Measurements from ENCODE around the gene LRP1B. TPM values are rescaled to one million over a fixed set of nuclear protein-coding genes. Genes with fewer than 3 reads are reported as not detected.

LRP1B gene
- total RNA-seq, 8 experiments from 2014 or later, result 0.04 to 31.2 (median 11.5) TPM

- ATAC-seq (replicated peaks in 6 of 8), result no peak
Observed at GRCh38 chr2:141967503-141967902, 163.3 kb downstream of the LRP1B start.

GRCh38 chr2:141959941-141960340 is 170.9 kb downstream of the LRP1B start:
- 0 to 67% (median 0%) methylated on average over 1 of the region's 1 CpG; no CpG with 5 or more reads in 1 of the 10 experiments for WGBS, 10 experiments
- no peak overlapping the region for H3K4me3 ChIP-seq
- in situ Hi-C loops (cut with MboI; ENCODE audit: low pct_unique_long_range_greater_than_20kb in 2 of 9, low sequenced_read_pairs in 9 of 9, unreplicated experiment in 9 of 9), result no loop called here

More at GRCh38 chr2:141967503-141967902, 163.3 kb downstream of the LRP1B start:
- Histone ChIP-seq H3K27ac (no peak overlapping the region), H3K4me1 (replicated peaks in 1 of 2) (peaks cover 0 to 3% of the 10 kb centered on the region in 2 donors), H3K4me3 (no peak overlapping the region)
- in situ Hi-C loops (cut with MboI; ENCODE audit: low pct_unique_long_range_greater_than_20kb in 2 of 9, low sequenced_read_pairs in 9 of 9, unreplicated experiment in 9 of 9), result no loop called here
- 0 to 67% (median 38%) methylated on average over 1 of the region's 1 CpG; no CpG with 5 or more reads in 1 of the 10 experiments for WGBS, 10 experiments

GRCh38 chr2:141959016-141959415 is 171.8 kb downstream of the LRP1B start:
- no peak for ATAC-seq (replicated peaks in 6 of 8)
- Histone ChIP-seq H3K4me1 (replicated peaks in 1 of 2) (no peaks in the 10 kb centered on the region), H3K4me3 (no peak overlapping the region), H3K27ac (no peak overlapping the region)
- in situ Hi-C loops (cut with MboI; ENCODE audit: low pct_unique_long_range_greater_than_20kb in 2 of 9, low sequenced_read_pairs in 9 of 9, unreplicated experiment in 9 of 9), result no loop called here

More at GRCh38 chr2:141959941-141960340, 170.9 kb downstream of the LRP1B start:
- Histone ChIP-seq H3K27ac (no peak overlapping the region), H3K4me1 (replicated peaks in 1 of 2) (no peaks in the 10 kb centered on the region)
- ATAC-seq (replicated peaks in 6 of 8), result no peak

- no peaks in the 10 kb centered on the region for H3K4me1 ChIP-seq (replicated peaks in 1 of 2)
- peak in 2 of 8 experiments; percentile 45 to 53 for ATAC-seq (replicated peaks in 6 of 8)
- H3K27ac ChIP-seq, result no peak overlapping the region
- H3K4me3 ChIP-seq, result no peak overlapping the region
- 14 to 100% (median 83%) methylated on average over 1 of the region's 1 CpG; no CpG with 5 or more reads in 3 of the 10 experiments for WGBS, 10 experiments
- in situ Hi-C loops (cut with MboI; ENCODE audit: low pct_unique_long_range_greater_than_20kb in 2 of 9, low sequenced_read_pairs in 9 of 9, unreplicated experiment in 9 of 9), result no loop called here
Observed at GRCh38 chr2:141957827-141958450, 172.9 kb downstream of the LRP1B start.

- no peak overlapping the region for H3K27ac ChIP-seq
- ATAC-seq (replicated peaks in 6 of 8), result no peak
- 14 to 100% (median 63%) methylated on average over 1 to 3 of the region's 5 CpGs; no CpG with 5 or more reads in 4 of the 10 experiments for WGBS, 10 experiments
- no peaks in the 10 kb centered on the region for H3K4me1 ChIP-seq (replicated peaks in 1 of 2)
- H3K4me3 ChIP-seq, result no peak overlapping the region
- in situ Hi-C loops (cut with MboI; ENCODE audit: low pct_unique_long_range_greater_than_20kb in 2 of 9, low sequenced_read_pairs in 9 of 9, unreplicated experiment in 9 of 9), result no loop called here
Observed at GRCh38 chr2:141957321-141957720, 173.5 kb downstream of the LRP1B start.

- H3K4me1 ChIP-seq (replicated peaks in 1 of 2), result peaks cover 2 to 10% of the 10 kb centered on the region in 2 donors
- H3K4me3 ChIP-seq, result no peak overlapping the region
- in situ Hi-C loops (cut with MboI; ENCODE audit: low pct_unique_long_range_greater_than_20kb in 2 of 9, low sequenced_read_pairs in 9 of 9, unreplicated experiment in 9 of 9), result no loop called here
- peak in 2 of 8 experiments; percentile 36 to 51 for ATAC-seq (replicated peaks in 6 of 8)
- WGBS, 10 experiments, result 47 to 100% (median 93%) methylated on average over 1 to 6 of the region's 6 CpGs
- no peak overlapping the region for H3K27ac ChIP-seq
Observed at GRCh38 chr2:141947396-141948114, 183.3 kb downstream of the LRP1B start.

- in situ Hi-C loops (cut with MboI; ENCODE audit: low pct_unique_long_range_greater_than_20kb in 2 of 9, low sequenced_read_pairs in 9 of 9, unreplicated experiment in 9 of 9), result no loop called here
- no peak for ATAC-seq (replicated peaks in 6 of 8)
- WGBS, 10 experiments, result 0 to 80% (median 53%) methylated on average over 1 to 3 of the region's 3 CpGs; no CpG with 5 or more reads in 4 of the 10 experiments
- Histone ChIP-seq H3K27ac (no peak overlapping the region), H3K4me1 (replicated peaks in 1 of 2) (peaks cover 8 to 20% of the 10 kb centered on the region in 2 donors), H3K4me3 (no peak overlapping the region)
Observed at GRCh38 chr2:141946016-141946415, 184.8 kb downstream of the LRP1B start.

GRCh38 chr2:141943918-141944317 is 186.9 kb downstream of the LRP1B start:
- in situ Hi-C loops (cut with MboI; ENCODE audit: low pct_unique_long_range_greater_than_20kb in 2 of 9, low sequenced_read_pairs in 9 of 9, unreplicated experiment in 9 of 9), result no loop called here
- Histone ChIP-seq H3K4me1 (replicated peaks in 1 of 2) (peaks cover 9 to 22% of the 10 kb centered on the region in 2 donors), H3K4me3 (no peak overlapping the region), H3K27ac (no peak overlapping the region)
- 37 to 87% (median 62%) methylated on average over 2 to 7 of the region's 7 CpGs; no CpG with 5 or more reads in 2 of the 10 experiments for WGBS, 10 experiments
- peak in 5 of 8 experiments; percentile 56 to 91 (median 88) for ATAC-seq (replicated peaks in 6 of 8)

GRCh38 chr2:141942006-141942789 is 188.6 kb downstream of the LRP1B start:
- H3K4me1 ChIP-seq (replicated peaks in 1 of 2), result peaks cover 9 to 22% of the 10 kb centered on the region in 2 donors
- WGBS, 10 experiments, result 34 to 77% (median 71%) methylated on average over 1 to 5 of the region's 5 CpGs; no CpG with 5 or more reads in 2 of the 10 experiments
- no peak for ATAC-seq (replicated peaks in 6 of 8)
- no peak overlapping the region for H3K27ac ChIP-seq
- no peak overlapping the region for H3K4me3 ChIP-seq
- in situ Hi-C loops (cut with MboI; ENCODE audit: low pct_unique_long_range_greater_than_20kb in 2 of 9, low sequenced_read_pairs in 9 of 9, unreplicated experiment in 9 of 9), result no loop called here

GRCh38 chr2:141941210-141941714 is 189.6 kb downstream of the LRP1B start:
- in situ Hi-C loops (cut with MboI; ENCODE audit: low pct_unique_long_range_greater_than_20kb in 2 of 9, low sequenced_read_pairs in 9 of 9, unreplicated experiment in 9 of 9), result no loop called here
- WGBS, 10 experiments, result 11 to 100% (median 71%) methylated on average over 1 of the region's 1 CpG; no CpG with 5 or more reads in 3 of the 10 experiments
- no peak overlapping the region for H3K4me3 ChIP-seq
- peaks cover 9 to 22% of the 10 kb centered on the region in 2 donors for H3K4me1 ChIP-seq (replicated peaks in 1 of 2)
- ATAC-seq (replicated peaks in 6 of 8), result peak in 5 of 8 experiments; percentile 82 to 97 (median 86)
- no peak overlapping the region for H3K27ac ChIP-seq

- in situ Hi-C loops (cut with MboI; ENCODE audit: low pct_unique_long_range_greater_than_20kb in 2 of 9, low sequenced_read_pairs in 9 of 9, unreplicated experiment in 9 of 9), result no loop called here
- Histone ChIP-seq H3K4me3 (no peak overlapping the region), H3K27ac (no peak overlapping the region), H3K4me1 (replicated peaks in 1 of 2) (peaks cover 9 to 22% of the 10 kb centered on the region in 2 donors)
- WGBS, 10 experiments, result 60 to 100% (median 86%) methylated on average over 1 of the region's 1 CpG; no CpG with 5 or more reads in 3 of the 10 experiments
- ATAC-seq (replicated peaks in 6 of 8), result no peak
Observed at GRCh38 chr2:141940709-141941108, 190.1 kb downstream of the LRP1B start.

GRCh38 chr2:141933226-141933625 is 197.6 kb downstream of the LRP1B start:
- WGBS, 10 experiments, result 33 to 100% (median 75%) methylated on average over 1 of the region's 1 CpG; no CpG with 5 or more reads in 2 of the 10 experiments
- in situ Hi-C loops (cut with MboI; ENCODE audit: low pct_unique_long_range_greater_than_20kb in 2 of 9, low sequenced_read_pairs in 9 of 9, unreplicated experiment in 9 of 9), result no loop called here
- H3K4me1 ChIP-seq (replicated peaks in 1 of 2), result peaks cover 0 to 4% of the 10 kb centered on the region in 2 donors
- ATAC-seq (replicated peaks in 6 of 8), result no peak
- H3K27ac ChIP-seq, result no peak overlapping the region
- no peak overlapping the region for H3K4me3 ChIP-seq
